HepG2 (cell line): Measurements from ENCODE around the gene CSTB. TPM values are rescaled to one million over a fixed set of nuclear protein-coding genes. Genes with fewer than 3 reads are reported as not detected.

Experiments
- GATAD1 ChIP-seq: IDR thresholded peaks from 2 replicates; pipeline ENCODE4 v1.6.1; 2016; ENCODE audit warnings: missing genetic modification reagents, missing compliant biosample characterization
- IKZF5 ChIP-seq: IDR thresholded peaks from 2 replicates; pipeline ENCODE4 v1.6.1; 2018; ENCODE audit warnings: missing genetic modification reagents, mild to moderate bottlenecking, missing compliant biosample characterization
- ISX ChIP-seq: sonication (generic); formaldehyde crosslinking; conservative IDR thresholded peaks from 2 replicates; pipeline ENCODE4 v1.5.0; 2020; ENCODE audit warnings: missing genetic modification reagents
- KDM5B ChIP-seq: sonication (generic); formaldehyde crosslinking; IDR thresholded peaks from 2 replicates; pipeline ENCODE4 v1.4.0; 2020; ENCODE audit warnings: missing genetic modification reagents, mild to moderate bottlenecking, borderline replicate concordance
- TCF7 ChIP-seq: sonication (generic); IDR thresholded peaks from 2 replicates; pipeline ENCODE4 v1.6.1; 2016; ENCODE audit warnings: antibody characterized with exemption, low read depth
- THAP7 ChIP-seq: sonication (generic); formaldehyde crosslinking; IDR thresholded peaks from 2 replicates; pipeline ENCODE4 v1.8.1; 2023; ENCODE audit warnings: mild to moderate bottlenecking, missing genetic modification reagents
- ZFP62 ChIP-seq: sonication (generic); formaldehyde crosslinking; IDR thresholded peaks from 2 replicates; pipeline ENCODE4 v1.4.0; 2020; ENCODE audit warnings: missing genetic modification reagents
- ZHX1 ChIP-seq: sonication (generic); formaldehyde crosslinking; IDR thresholded peaks from 2 replicates; pipeline ENCODE4 v1.8.1; 2022; ENCODE audit warnings: low read depth, mild to moderate bottlenecking, missing genetic modification reagents
- ZHX2 ChIP-seq, 2 experiments: sonication (generic) in 1 of 2; formaldehyde crosslinking in 1 of 2; IDR thresholded peaks; 2 replicates each; pipeline versions ENCODE4 v1.6.1 to v1.9.0; 2014 to 2022; ENCODE audit warnings: antibody characterized with exemption in 1 of 2, borderline replicate concordance in 1 of 2, inconsistent platforms in 1 of 2, low read depth in 1 of 2, missing genetic modification reagents in 1 of 2
- ZMYM3 ChIP-seq: sonication (generic); formaldehyde crosslinking; IDR thresholded peaks from 2 replicates; pipeline ENCODE4 v1.5.1; 2020; ENCODE audit warnings: mild to moderate bottlenecking, missing genetic modification reagents
- ZNF224 ChIP-seq: sonication (generic); formaldehyde crosslinking; IDR thresholded peaks from 2 replicates; pipeline ENCODE4 v1.5.0; 2020; ENCODE audit warnings: mild to moderate bottlenecking, missing genetic modification reagents
- ZNF280B ChIP-seq: sonication (generic); formaldehyde crosslinking; IDR thresholded peaks from 2 replicates; pipeline ENCODE4 v1.5.0; 2020; ENCODE audit warnings: missing genetic modification reagents, mild to moderate bottlenecking, borderline replicate concordance
- ZNF296 ChIP-seq: sonication (generic); formaldehyde crosslinking; conservative IDR thresholded peaks from 2 replicates; pipeline ENCODE4 v1.5.0; 2020; ENCODE audit warnings: mild to moderate bottlenecking, missing genetic modification reagents
- ZNF703 ChIP-seq: sonication (generic); formaldehyde crosslinking; IDR thresholded peaks from 2 replicates; pipeline ENCODE4 v1.5.1; 2020; ENCODE audit warnings: missing genetic modification reagents, mild to moderate bottlenecking, moderate library complexity, borderline replicate concordance
- polyA plus RNA-seq, 8 experiments: library from polyadenylated mRNA; depleted of rRNA in 3 of 8; stranded (reverse) in 7 of 8; unstranded in 1 of 8; fragments of >200 nt; fragmentation: Illumina TruSeq in 4 of 8; extraction: Trizol in 4 of 8; gene quantifications; 2 replicates each; pipeline versions ENCODE4 v1.2.1 to v1.2.3, GENCODE V29; 2011 to 2016; ENCODE audit warnings: low read depth in 4 of 8, missing spikeins in 1 of 8, mixed read lengths in 1 of 8; ENCODE audit not compliant: insufficient read depth in 1 of 8
- total RNA-seq, 5 experiments: library from RNA; depleted of rRNA; stranded (reverse); fragments of >200 nt; fragmentation: Illumina TruSeq; extraction: Trizol; gene quantifications; 2 replicates each; pipeline ENCODE4 v1.2.3, GENCODE V29; 2016; ENCODE audit warnings: low read depth in 1 of 5

CSTB gene
- total and polyA plus RNA-seq, 2 of the 13 experiments (the other 11 are each of a cell fraction or from before 2014, with no cell fraction given): 11.7 to 94.1 TPM

- no peak for TF ChIP-seq ISX (CRISPR knock-in tag)
- TF ChIP-seq KDM5B (CRISPR knock-in tag): peak; percentile 71; the same call in 1 of the 2 replicates
- TF ChIP-seq IKZF5: peak; percentile 69; the same call in 1 of the 2 replicates
- TF ChIP-seq TCF7: peak; percentile 72
- no peak for TF ChIP-seq ZNF703 (CRISPR knock-in tag)
- peak; percentile 87 for TF ChIP-seq ZMYM3 (CRISPR knock-in tag)
- TF ChIP-seq ZNF280B (CRISPR knock-in tag): no peak
- no peak; the same call in 1 of the 2 replicates for TF ChIP-seq ZHX1 (CRISPR knock-in tag)
- no peak for TF ChIP-seq ZNF296 (CRISPR knock-in tag)
- no peak for TF ChIP-seq ZHX2 (IDR thresholded peaks at IDR 0.05; ENCODE audit: low read depth)
- no peak for TF ChIP-seq ZHX2 (CRISPR knock-in tag; IDR thresholded peaks at IDR 0.05; ENCODE audit: borderline replicate concordance)
- TF ChIP-seq ZNF224 (CRISPR knock-in tag): peak; percentile 33; the same call in 1 of the 2 replicates
- peak; percentile 58; the same call in 1 of the 2 replicates for TF ChIP-seq GATAD1
- no peak for TF ChIP-seq THAP7 (CRISPR knock-in tag)
- no peak for TF ChIP-seq ZFP62
These were observed 7.1 kb upstream of the CSTB start (continued) for GRCh38 chr21:43783098-43783700.
